COLO668 (cell line): ENCODE measurements around the gene SPRED2.

Experiments used
- DNase-seq: peaks from one replicate; lab custom pipeline; 2025; ENCODE audit not compliant: unreplicated experiment; lab: John Stamatoyannopoulos, UW

SPRED2 gene

DNA sequence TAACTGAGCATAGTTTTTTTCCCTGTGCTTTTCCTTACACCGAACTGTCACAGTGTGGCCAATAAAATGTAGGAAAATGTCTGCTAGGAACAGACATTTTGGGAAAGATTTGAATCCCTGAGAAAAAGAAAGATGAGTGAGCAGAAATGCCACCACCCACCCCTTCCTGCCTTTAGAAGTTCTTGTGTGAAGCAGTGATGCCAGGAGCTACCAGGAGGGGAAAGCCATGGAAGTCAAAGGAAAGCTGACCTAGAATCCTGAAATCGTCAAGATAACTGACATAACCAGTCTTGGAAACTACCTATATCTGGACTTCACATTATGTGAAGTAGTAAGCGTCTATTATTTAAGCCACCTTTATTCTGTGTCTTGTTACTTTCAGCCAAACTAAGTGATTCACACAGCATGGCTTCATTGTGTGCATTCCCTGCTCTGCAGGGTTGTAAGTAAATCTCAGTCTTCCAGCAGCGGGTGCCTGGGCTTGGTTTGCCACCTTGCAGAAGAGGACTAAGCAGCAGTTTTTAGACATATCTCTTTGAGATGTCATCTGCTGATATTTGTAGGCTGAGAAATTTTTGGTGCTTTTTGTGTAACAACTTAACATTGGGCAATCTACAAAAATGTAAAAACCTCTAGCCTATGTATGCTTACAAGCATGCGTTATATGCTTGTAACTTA, 11.2 kb upstream of the SPRED2 start:
- DNase-seq: no peak

DNA sequence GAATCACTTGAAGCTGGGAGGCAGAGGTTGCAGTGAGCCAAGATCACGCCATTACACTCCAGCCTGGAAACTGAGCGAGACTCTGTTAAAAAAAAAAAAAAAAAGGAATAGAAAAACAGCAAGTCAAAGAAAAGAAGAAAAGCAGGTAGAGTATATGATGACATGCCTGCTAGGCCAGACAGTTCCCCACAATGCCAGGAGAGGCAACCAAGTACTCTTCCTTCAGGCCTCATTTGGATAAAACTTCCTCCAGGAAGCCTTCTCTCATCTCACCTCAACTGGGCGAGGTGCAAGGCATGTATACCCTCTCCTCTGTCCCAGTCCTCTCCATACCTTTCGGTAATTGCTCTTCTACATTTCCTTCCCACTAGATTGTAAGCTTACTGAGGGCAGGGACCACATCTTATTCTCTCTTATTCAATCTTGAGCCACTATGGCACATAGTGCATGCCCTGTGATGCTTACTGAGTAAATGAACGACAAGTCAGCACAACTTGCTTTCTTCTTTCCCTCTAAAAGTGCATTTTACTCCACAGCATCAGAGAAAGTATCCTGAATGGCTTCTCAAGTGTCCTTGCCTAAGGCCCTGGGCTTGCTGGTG, 10.1 kb upstream of the SPRED2 start:
- DNase-seq: no peak

DNA sequence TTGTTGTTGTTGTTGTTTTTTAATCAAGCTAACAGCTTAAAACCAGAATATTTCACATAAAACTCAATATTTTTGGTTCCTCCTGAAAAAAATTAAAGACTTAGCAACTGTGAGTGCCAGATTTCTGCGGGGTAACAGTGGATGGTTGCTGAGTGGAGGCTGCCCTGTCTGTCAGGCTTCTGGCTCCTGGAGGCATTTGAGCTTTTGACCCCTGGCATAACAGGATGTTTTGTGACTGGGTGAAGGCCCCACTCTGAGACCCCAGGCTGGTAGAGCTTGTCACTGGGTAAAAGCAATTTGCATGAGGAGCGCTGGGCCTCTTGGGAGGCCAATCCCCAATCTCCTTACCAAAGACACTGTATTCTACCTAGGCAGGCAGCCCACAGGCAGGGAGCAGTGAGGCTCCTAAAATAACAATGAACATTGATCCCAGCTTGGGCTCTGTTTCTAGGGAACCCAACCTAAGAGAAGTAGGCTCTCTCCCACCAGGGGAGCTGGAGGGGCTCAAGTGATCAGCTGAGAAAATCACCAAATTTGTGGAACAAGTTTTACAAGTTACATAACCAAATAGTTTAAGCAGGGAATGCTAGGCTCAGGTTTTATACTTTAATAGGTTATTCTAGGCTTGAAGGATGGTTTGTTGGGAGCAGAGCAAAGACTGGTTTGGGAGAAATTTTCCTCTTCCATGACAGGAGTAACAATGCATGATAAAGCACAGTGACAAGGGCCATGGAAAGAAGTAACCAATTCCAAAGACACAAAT, 5.9 kb upstream of the SPRED2 start:
- no peak for DNase-seq

DNA sequence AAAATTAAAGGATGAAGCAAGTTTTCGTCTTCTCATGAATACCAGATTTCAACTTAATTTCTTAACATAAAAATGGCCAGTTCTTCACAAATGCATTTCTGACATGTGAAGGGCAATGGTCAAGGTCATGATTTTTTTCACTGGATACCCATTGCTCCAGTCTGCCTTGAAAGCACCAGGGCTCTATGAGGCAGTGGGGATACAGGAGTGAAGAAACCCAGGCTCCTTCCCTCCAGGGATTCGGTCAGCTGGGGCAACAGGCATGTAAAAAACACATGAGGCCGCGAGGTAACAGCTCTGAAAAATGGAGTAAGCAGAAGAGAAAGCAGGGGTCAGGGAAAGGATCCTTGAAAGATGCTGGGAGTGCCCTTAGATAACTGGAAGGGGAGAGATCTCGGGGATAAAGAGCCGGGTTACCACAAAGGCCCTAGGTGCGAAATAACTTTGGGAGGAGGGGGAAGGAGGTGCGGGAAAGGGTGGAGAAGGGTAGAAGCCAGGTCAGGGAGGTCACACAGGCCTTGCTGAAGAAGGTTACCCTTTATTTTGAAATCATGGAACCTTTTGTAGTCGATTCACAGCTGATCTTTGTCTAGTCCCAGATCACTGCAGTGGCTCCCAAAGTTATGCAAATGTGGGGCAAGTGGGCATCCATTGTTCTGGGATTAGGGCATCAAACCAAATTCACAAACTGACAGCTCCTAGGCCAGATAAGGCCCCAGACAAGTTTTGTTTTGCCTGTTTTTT, 5.2 kb upstream of the SPRED2 start:
- DNase-seq: no peak

DNA sequence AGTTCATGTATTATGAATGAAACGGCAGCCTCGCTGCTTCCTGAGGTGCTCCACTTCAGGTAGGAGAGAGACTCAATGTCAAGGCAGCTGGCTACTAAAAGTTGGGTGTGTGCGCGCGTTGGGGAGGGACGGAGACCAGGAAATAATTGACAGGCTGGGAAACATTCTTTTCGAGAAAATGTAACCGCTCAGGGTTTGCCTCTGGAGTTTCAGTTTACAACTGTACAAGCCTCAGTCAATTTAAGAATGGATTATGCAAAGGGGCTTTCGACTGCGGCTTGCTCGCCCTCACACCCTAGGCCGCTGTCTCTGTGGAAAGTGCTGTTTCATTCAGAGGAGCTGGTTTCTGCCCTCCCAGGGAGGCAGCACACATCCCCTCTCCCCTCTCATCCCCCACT, 4.4 kb upstream of the SPRED2 start:
- DNase-seq: no peak

DNA sequence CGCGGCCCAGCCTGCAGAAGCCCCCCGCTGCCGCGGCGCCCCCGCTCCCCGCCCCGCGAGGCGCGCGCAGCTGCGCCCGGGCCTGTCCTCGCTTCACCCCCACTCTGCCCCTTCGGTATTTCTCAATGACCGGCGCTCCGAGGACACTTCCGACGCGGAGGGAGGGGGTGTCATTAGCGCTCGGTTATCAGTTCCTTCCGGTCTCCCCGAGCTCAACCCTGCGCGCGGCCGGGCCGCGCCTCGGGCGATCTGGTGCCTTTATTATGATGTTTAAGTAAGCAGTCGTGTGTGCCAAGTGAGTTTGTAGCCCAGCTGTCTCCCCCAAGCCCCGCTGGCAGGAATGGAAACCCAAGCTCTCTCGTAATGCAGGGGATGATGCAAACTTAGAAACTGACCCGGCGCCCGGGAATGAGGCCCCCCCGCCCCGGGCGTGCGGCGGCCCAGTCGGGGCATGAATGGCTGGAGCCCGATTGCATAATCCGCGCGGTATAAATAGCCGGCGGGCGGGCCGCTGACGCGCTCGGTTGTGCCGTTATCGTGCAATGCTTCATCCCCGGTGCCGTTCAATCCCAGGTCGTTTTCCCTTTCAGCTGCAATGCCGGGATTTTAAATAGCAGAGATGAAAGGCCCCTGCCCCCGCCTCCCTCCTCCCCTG, 3.9 kb upstream of the SPRED2 start:
- peak; percentile 92 for DNase-seq

DNA sequence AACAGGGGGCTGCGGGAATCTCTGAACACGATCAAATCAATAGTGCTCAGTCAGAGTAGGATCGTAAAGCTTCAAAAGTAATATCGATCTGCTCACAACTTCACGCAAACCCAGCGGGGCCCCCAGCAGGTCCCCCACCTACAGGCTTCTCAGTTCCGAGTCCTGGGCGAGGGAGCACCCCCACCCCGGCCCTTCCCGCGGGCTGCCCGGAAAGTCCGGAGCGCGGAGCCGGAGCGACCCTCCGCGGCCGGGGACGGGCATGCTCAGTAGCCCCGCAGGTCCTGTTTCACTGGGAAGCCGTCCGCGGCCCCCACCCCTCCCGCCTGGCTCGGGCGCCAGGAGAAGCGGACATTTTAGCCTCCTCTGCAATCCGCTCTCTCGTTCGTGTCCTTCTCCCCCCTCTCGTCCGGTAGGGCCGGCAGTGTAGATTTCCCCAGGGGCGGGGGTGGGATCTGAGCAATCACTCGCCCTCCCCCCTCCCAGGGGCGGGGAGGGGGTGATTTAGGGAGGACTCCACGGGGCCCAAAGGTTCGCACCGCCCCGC, 3.3 kb upstream of the SPRED2 start:
- DNase-seq: peak; percentile 91

DNA sequence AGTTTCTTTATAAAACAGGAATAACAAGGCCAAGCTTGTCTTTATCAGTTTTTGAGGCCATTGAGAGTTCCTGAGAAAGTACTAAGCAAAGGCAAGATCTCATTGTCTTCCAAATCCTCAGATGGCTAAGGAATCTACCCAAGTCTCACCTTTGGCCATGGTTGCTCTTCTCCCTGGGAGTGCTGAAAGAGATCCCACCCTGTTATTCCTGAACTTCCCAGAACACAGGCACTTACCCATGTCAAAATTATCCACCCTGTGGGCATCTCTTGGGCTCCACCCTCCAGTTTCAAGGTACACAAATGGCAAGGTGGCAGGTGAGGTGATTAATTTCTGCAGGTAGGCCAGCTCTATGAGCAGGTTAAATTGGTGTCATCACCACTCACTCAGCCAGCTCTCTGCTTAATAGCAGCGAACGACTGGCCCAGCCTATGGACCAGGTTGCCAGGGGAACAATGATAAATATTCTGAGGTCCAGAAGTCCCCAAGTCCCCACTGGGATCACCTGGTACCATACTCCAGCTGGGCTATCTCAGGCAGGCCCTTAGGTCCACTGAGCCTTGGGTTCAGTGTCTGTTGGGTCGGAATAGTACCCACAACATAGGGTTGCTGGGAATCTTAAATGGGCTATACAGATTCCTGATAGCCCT, 2.3 kb upstream of the SPRED2 start:
- peak; percentile 45 for DNase-seq

DNA sequence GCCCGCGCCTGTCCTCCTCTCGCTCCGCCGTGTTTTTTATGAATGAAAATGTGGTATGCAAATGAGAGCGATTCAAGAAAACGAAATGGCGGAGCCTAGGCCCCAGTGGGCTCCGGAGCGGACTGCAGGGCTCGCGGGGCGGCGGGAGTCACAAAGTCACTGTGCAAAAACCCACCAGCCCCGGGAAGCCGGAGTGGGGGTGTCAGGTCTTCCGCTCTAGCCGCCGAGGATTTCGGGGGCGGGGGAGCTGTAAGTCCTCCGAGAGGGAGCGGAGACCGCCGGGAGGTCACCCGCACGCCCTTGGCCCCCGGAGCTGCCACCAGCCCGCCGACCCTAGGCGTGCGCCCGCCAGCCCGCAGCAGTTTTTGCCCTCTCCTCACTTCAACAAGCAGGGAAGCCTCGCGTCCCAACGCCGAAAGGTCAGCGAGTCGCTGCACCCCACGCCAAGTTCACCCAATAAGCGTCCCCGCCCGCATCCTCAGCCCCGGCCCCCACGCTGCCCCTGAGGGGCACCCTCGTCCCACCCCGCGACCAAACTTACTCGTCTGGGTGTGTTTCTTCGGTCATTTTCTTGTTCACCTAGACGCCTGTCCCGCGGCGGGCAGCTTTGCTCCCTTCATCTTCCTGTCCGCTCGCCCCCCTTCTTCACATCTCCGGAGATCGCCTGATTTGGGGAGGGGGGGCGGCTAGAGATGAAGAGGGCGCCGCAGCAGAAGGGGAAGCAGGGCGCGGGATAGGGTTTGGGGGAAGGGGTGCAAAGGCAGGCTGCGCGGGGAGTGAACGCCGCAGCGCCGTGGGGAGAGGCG, 775 bp downstream of the SPRED2 start:
- DNase-seq: peak; percentile 69

DNA sequence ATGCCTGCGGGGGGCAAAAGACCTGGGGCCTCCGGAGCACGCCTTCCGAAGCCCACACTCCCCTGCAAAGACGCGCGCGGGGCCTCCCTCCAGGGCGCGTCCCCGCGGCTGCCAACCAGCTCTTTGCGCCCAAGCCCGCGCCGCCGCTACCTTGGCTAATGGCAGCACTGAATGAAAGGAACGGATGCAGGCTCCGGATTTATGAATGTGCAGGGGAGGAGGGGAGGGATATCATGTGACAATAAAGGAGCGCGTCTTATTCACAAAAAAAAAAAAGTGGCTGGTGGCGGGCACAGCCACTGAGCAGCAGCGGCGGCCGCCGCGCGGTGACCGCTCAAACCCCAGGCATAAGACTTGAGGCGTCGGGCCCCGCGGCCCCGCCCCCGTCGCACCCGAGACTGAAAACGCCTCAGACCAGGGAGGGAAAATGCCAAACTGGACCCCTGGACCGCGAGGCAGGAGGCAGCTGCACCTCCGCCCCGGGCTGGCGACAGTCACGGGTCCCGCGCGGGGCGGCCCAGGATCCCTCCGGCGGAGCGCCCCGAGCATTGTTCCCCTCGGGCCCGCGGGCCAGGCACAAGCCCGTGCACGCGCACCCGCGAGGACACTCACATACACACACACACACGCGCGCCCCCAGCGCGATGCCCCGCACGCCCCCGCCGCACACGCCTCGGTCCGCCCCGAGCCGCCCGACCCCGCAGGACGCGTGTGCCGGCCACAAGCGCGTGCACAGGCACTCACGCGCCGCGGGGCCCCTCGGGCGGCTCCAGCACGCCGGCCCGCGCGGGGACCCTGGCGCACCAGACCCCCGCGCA, 1.6 kb downstream of the SPRED2 start:
- peak; percentile 78 for DNase-seq

DNA sequence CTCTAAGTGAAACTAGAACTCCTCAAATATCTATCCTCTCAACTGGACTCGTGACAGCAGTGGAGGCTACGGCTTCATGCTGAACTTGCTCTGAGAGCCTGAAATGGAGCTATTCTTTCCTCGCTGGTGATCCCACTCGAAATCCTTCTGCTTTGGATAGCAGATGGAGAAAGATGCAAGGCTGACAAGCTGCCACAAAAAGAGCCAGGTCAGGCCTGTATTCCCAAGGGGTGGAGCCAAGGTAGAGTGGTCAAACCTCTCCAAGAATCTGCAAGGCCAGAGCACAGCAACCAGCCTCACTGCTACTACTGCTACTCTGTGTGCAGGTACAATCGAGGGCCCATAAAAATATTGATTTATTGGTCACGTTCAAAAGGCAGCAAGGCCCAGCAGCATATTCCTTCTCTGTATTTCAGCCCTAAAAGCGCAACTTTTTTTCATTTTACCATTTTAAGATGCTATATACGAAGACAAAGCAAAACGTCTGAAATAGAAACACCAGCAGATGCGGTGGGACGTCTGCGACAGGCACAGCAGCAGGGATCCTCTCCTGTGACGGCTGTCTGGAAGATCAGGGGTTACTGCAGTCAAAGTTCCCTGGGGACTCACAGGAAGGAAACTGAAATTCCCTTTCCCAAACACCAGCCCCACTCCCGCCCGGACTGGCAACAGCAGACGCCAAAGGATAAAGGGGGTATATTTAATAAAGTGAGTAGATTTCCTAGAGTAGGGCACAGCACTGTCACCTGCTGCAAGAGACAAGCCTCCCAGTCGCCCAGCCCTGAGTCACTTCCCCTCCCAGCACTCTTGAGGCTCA, 2.4 kb downstream of the SPRED2 start:
- no peak for DNase-seq

DNA sequence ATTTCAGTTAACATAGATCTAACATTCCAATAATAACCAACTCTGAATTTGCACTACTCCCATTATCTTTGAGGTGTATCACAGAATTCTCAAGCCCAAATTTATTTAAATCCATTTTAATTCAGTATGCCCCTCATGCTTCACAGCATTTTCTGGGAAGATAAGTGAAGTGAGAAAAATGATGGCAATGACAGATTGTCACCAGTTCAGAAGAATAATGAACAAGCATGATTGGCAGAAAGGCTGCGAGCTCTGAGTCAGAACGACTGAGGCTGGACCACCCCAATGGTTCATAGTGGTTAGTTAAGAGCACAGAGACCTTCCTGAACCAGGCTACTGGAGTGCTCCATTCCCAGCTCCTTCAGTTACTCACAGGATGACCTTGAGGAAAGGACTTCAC, 4.9 kb downstream of the SPRED2 start:
- DNase-seq: no peak

DNA sequence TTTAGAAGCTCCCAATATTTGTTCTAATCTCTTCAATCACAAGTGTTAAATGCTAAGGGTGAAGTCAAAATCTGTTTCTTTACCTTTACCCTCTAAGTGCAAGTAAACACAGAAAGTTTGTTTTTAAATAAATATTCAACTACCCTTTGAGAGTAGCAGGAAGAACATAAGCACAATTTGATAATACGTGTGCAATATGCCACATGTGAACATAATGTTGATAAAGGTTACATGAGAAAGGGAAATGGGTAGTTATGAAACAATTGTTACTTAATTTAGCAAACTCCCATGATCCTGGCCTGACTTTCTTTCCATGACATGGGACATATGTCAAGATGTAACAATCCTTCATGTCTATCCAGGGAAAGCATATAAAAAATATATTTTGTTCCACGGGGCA, 7.1 kb downstream of the SPRED2 start:
- no peak for DNase-seq

DNA sequence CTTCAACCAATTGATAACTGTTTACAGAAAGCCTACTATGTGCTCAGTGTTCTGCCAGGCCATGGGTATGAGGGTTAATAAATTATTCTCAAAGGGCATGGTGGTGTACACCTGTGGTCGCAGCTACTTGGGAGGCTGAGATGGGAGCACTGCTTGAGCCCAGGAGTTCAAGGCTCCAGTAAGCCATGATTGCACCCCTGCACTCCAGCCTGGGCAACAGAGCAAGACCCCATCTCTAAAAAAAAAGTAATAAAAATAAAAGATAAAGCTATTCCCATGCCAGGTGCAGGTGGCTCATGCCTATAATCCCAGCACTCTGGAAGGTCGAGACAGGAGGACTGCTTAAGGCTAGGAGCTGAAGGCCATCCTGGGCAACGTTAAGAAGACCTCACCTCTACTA, 8.0 kb downstream of the SPRED2 start:
- DNase-seq: no peak

DNA sequence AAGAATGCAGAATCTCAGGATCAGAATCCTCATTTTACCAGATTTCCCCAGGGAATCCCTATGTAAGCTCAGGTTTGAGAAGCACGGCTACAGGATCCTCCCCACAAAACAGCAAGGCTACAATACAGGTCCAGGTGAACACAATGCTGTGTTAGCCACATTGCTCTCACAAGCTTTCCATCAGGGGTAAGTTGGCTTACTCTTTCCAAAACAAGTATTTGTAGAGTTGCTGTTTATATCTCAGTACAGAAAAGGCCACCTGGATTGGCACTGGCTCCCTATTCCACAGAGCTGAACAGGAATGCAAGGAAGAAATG, 11.0 kb downstream of the SPRED2 start:
- DNase-seq: no peak

DNA sequence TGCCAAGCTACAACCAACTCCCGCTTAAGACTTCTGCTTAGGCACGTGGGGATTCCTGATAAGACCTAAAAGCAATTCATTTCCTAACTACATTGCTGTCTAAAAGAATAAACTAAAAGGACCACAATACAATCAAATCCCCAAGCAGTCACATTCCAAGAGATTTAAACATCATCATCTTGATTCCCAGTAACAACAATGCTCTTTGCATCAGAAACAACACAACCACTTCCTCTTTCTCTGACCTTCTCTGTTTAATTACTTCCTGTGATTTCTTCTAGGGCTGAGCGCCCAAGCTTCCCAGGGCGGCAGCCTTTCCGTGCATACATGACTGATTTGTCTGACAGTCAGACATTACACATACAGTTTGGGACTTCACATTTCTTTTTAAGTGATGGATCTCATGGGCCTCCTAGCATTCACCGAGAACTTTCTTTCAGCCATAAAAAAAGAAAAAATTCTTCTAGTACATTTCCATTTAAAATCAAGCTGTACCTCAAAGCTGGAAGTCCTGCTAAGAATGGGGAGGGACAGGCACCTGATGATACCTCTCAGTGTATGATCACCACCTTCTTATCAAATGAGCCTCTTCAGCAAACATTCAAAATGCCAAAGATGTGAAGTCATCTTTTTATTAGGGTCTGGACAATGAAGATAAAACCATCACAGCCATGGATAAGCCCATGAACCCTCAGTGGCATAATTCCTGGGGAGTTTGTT, 11.5 kb downstream of the SPRED2 start:
- no peak for DNase-seq

DNA sequence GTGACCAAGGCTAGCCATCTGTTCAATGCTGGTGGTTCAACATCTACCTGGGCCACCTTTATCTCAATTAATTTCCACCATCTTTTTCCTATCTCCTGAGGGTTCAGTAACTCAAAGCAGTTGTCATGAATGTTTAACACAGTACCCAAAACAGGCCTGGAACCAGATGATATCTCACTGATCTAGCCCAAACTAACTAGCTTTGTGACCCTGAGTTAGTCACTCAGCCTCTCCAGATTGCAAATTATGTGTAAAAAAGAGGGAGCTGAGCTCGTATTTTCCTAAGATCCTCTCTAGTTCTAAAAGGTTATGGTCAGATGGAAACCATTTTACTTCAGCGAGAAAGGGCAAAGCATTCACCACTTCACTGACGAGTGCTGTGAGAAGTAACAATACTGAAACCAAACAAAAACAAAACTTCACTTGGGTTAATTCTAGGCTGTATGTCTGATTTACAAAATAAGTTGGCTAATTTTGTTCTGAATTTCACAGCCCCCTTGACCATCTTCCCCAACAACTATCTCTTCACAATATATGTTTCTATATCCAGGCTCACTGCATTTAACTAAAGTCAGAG, 14.8 kb downstream of the SPRED2 start:
- DNase-seq: no peak
